HG03457 (cell line): ENCODE measurements around the gene ZNF343.
A peak's percentile ranks its signal among the peaks of the same experiment; 100 is the strongest.
"Not testable (repeated sequence)": the region's sequence is repeated elsewhere in the genome, so short reads cannot be mapped to it uniquely, and the experiment has no call there.

Source experiments
- ATAC-seq: cut with Tn5 transposase; IDR thresholded peaks from one replicate; pipeline ENCODE4 v1.9.1; 2021; ENCODE audit warnings: moderate number of reproducible peaks; ENCODE audit not compliant: unreplicated experiment

Gene ZNF343

DNA sequence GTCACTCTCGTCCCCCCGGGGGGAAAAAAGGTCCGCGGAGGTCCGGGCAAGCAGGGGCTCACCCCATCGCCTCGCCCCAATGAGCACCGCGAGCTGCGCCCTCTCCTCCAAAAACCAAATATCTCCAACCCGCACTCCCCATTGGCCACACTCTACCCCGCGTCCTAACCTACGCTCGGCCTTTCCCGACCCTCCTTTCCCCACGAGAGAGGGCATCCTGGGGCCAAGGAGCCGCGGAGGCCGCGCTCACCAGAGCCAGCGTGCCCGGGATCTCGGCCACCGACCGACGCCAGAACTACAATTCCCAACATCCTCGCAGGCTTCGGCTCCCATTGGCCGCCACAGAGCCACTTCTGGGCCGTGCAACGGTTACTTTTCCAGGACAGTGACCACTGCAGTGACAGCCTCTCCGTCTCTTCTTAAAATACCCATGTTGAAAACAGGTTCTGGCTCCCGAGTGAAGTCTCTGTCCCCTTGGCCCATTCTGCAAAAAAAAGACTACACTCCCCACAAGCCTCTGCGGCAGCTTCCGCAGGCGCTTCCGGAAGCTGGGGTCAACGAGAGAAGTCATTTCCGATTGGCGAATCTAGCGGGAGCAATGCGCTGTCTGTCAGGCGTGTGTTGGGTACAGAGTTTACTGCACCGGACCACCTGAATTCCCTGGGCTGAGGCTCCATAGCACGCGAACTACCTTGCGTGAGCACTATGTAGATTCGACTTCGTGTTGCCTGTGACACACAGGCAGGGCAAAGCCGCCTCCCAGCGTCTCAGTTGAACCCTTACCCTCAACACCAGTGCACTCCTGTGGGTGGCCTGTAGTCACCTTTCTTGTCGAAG lies at the start of gene ZNF343:
Gene ZNF343, minus strand, starts transcription at position 285 of the 837 bp plus-strand sequence. CDS start 15,020 bp downstream, outside the sequence.
- ATAC-seq = peak; percentile 87

DNA sequence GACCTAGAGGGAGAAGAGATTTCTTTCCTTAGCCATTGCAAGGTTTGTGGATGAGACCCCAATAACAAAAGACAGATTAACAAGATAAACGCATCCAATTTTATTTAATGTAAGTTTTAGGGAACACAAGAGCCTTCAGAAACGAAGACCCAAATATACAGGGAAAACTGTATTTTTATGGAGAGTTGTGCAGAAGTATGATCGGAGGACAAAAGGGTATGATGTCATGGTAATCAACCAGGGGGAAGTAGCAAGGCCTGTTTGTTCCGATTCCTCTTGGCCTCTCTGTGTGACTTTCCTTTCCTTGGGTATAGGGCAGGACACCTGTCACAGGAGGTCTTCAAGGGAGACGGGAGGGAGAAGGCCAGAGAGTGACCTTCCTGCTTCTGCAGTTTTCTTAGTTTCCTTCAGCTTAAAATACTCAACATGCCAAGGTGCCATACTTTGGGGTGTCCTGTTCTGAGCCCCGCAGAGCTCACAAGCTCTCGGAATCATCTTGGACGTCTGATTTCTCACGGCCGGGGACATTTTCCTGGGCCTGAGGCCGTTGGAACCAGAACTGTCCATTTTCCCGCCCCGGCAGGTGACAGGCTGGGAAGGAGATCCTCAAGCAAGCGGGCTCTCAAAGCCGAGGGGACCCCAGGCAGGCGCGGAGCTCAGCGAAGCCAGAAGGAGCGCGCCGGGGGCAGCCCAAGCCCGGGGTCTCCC lies 49.3 kb upstream of the ZNF343 start:
- ATAC-seq = no peak

- no peak for ATAC-seq
Observed at GRCh38 chr20:2545594-2545993, 36.9 kb upstream of the ZNF343 start.

GRCh38 chr20:2544211-2544610 lies 35.5 kb upstream of the ZNF343 start:
- no peak for ATAC-seq

- ATAC-seq = no peak
Observed at GRCh38 chr20:2542361-2542760, 33.6 kb upstream of the ZNF343 start.

DNA sequence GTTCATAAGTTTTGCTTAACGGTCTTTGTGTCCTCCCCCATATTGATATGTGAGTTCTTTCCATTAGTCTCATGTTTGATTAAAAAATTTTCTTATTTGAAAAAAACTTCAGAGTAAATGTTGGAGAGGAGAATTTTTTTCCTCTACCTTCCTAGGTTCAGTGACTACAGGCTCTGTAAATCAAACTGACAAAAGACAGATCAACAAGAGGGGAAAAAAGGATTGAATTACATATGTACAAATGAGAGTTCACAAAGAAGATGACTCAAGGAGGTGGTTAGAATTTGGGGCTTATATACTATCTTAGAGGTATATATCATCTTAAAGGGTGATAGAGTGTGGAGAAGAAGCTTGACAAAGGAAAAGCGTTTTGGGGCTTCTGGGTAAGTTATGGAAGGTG lies 33.2 kb upstream of the ZNF343 start:
- ATAC-seq = no peak

- ATAC-seq = no peak
Observed at GRCh38 chr20:2538931-2539720, 30.4 kb upstream of the ZNF343 start.

DNA sequence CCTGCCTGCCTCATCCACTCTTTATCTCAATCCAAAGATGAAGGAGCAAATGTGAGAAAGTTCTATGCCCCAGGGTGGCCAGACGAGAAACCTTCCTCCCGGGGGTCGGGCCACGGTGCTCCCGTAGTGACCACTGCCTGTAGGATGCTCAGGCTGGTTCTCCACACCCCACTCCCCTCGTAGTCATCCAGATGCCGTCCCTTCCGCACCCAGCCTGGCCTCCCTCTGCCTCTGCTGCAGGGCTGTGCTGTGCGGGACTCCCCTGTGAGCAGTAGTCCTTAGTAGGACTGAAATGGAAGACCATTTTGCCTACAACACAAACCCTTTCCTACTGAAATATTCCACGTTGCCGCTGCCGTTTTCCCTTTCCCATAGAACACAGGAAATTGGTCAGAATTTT lies 29.6 kb upstream of the ZNF343 start:
- ATAC-seq = no peak

DNA sequence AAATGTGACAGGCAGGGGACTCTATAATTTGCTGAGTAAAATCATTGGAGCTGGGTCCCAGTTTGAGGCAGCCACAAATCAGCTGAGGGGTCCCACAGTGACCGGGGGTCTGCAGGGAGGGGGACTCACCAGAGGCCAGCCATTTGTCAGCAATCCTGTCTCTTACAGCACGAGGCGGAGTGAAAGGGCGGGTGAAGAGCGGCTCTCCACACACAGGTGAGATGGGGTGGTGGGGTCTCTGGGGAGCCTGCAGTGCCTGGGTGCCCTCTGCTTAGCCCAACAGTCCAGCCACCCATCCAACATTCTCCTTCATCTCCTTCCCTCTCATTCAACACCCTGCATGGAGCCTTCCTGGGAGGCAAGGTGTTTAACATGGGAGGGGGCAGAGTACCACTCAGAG lies 28.4 kb upstream of the ZNF343 start:
- ATAC-seq = no peak

DNA sequence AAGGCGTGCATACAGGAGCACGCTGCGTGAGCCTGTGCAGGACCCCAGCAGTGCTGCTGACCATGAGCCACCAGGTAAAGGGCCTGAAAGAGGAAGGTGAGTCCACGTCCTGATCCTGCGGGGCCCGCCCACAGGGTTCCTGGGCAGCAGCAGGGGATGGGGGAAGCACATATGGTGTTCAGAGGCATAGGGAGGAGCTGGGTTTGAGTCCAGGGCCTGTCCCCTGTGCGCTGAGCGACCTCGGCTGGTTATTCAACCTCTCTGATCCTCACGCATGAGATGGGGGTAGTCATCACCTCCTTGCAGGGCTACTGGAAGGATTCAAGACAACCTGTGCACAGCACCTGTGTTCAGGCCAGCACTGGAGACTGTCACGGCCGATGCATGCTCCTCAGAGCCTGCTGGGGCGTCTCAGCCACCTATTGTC lies 27.9 kb upstream of the ZNF343 start, which contains the start of gene TMC2:
Gene TMC2, plus strand, starts transcription at position 14 of the 427 bp plus-strand sequence. Its CDS starts 49 bp downstream, at position 63.
- ATAC-seq = no peak

DNA sequence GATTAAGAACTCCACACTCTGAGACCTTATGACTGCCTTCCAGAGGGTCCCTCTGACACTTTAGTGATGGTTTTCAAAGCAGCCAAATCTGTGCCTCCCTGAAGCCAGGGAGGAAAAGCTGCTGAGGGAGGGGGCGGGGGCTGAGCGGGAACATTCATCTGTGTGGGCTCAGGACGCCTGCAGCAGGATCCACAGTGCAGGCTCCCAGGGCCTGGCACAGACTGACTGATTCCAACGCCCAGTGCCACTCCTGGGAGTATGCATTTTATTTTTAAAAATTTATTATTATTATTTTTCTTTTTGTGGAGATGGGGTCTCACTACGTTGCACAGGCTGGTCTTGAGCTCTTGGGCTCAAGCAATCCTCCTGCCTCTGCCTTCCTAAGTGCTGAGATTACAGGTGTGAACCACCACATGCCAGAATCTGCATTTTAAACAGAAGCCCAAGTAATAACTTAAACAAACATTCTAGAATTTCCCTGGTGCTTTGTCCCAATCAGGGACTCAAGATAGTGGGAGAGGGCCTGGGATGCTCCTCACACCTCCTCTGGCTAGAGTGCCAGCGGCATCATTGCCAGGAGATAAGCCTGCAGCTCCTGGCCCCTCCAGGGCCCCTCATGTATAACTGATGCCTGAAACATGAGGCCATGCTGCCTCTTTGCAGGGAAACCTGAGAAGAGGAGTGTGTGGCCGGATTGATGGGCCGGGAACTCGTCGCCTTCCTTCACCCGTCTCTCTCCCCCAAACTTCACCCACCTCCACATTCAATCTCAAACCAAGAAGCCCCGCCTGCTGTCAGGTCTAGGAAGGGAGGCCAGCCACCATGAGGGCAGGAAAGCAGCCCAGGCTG lies 27.2 kb upstream of the ZNF343 start:
- no peak for ATAC-seq

DNA sequence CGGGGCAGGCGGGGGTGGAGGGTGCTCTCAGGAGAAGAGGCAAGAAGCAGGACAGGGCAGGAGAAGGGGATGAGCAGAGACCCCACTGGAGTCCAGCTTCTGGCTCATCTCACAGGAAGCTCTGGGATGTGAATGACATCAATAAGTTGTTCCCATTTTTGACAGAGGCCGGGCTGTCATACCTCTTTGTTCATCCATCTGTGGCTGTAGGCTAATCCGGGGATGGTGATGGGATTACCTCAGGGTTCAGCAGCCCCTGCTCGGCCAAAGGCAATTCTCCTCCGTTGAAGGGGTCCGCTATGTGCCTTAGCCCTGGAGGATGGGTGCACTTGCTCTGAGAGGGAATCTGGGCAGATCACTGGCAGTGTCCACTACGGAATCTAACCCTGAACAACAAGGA lies 24.4 kb upstream of the ZNF343 start:
- no peak for ATAC-seq

DNA sequence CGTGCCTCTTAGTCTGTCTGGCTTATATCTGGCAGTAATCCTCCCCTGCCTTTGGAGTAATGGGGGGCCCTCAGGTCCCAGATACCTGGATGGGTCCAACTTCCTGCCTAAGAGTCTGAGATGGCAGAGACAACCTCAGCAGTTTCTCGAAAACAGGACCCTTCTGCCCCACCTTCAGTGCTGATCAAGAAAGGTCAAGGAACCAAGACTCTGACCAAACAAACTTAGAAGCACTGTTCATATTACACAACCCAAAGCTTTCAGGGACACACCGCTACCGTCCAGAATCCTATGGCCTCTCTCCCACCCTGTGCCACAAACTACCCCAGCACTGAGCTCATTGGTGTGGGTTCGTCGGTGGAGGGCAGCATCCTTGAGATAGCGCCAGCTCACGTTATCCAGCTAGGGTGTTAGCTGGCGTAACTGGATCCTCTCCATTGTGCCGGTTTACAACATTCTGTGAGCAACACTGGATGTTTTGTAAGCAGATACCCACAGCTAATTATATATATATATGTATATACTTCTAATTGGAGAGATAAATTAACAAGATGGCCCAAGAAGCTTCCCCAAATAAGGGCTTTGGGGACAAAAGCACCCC lies 20.1 kb upstream of the ZNF343 start:
- ATAC-seq = no peak

DNA sequence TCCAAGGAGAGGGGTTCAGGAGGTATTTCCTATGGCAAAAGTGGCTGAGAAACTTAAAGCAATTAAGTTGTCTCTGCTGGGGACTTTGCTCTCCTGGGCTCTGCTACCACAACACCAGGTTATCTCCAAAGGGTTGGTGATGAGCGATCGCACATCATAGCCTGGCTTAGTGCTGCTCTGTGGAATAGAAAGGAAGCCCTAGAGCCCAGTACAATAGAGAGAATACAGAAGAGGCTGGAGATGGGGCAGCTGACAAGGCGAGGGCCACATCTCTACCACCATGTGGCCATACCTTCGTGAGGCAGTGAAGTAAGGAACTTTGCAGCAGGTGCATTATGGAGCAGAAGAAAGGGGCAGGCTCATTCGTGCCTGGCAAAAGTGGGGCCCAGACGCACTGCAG lies 19.0 kb upstream of the ZNF343 start:
- no peak for ATAC-seq

GRCh38 chr20:2526218-2526583 lies 17.5 kb upstream of the ZNF343 start:
- not testable (repeated sequence) for ATAC-seq

DNA sequence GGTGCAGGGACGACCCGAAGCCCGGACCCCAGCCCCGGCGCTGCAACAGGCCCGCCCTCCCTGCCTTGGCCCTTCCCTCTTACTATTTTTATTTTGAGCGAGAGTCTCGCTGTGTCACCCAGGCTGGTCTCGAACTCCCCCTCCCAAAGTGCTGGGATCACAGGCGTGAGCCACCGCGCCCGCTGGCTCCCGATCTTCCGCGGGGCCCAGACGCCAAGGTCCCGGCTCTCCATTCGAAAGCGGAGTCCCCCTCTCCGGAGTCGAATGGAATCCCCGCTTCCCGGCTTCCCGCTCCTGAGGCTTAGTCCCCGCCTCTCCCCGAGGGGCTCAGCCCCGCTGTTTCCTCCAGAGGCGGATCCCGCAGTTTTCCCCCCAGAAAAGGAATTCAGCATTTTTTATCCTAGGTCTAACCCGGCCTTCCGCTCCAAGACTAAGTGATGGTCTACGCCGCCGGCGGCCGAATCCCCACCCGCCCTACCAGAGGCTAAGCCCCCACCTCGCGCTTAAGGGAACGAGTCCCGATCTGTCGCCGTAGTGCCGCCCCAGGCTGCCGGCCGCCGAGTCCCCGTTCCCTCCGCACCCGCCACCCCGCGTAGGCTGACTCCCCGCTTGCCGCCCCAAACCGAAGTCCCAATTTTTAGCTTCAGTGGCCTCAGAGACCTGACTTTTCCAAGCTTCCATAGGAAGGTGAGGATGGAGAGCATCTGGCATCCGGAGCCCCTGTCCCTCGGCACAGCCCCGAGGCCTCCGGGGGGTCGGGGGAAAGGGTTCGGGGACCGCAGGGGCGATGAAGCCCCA lies 16.2 kb upstream of the ZNF343 start:
- no peak for ATAC-seq

DNA sequence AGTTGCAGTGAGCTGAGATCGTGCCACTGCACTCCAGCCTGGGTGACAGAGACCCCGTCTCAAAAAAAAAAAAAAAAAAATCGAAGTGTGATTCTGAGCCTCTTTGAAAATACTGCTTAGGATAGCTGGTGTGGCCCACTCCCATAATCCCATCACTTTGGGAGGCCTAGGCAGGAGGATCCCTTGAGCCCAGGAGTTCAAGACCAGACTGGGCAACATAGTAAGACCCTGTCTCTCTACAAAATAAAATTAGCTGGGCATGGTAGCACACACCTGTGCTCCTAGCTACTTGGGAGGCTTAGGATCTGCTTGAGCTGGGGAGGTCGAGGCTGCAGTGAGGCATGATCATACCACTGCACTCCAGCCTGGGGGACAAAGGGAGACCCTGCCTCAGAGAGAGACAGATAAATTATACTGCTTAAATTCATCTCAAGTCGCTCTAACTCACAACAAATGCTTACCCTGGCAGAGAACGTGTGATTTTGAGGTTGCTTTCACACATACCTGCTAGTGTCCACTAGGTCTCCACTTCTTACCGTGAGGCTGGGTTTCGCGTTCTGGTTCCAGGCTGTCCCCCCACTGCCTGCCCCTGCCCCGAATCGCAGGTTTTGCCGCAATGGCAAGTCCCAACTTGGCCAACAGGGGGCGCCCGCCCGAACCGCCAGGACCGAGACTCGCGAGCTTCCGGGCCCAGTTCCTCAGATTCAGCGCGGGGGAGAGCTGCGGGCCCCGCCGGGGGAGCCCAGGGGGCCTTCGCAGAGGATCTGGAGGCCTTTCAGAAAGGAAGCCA lies 15.4 kb upstream of the ZNF343 start:
- no peak for ATAC-seq

DNA sequence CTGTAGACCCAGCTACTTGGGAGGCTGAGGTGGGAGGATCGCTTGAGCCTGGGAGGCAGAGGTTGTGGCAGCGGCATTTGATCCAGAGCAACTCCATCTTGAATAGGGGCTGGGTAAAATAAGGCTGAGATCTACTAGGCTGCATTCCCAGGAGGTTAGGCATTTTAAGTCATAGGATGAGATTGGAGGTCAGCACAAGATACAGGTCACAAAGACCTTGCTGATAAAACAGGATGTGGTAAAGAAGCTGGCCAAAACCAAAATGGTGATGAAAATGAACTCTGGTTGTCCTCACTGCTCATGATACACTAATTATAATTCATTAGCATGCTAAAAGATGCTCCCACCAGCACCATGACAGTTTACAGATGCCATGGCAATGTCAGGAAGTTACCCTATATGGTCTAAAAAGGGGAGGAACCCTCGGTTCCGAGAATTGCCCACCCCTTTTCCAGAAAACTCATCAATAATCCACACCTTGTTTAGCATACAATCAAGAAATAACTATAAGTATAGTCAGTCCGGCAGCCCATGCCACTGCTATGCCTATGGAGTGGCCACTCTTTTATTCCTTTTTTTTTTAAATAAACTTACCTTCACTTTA lies 14.2 kb upstream of the ZNF343 start:
- ATAC-seq = not testable (repeated sequence)
